Type B pancreatic cell (in vitro differentiated cells): ENCODE measurements around the gene SORD. TPM values are rescaled to one million over a fixed set of nuclear protein-coding genes. Genes with fewer than 3 reads are reported as not detected.

ENCODE experiments used
- DNase-seq: peaks from one replicate; pipeline ENCODE4 v3.0.0; 2021; ENCODE audit warnings: mixed read lengths; ENCODE audit not compliant: unreplicated experiment; ENCODE audit errors: extremely low spot score
- H3K27ac Mint-ChIP-seq: 2 replicates; pipeline ENCODE4 v1.8.0; 2021; ENCODE audit warnings: mild to moderate bottlenecking, mixed read lengths
- H3K27me3 Mint-ChIP-seq: 2 replicates; pipeline ENCODE4 v1.8.0; 2021; ENCODE audit warnings: mixed read lengths
- H3K36me3 Mint-ChIP-seq: 2 replicates; pipeline ENCODE4 v1.8.0; 2021; ENCODE audit warnings: mixed read lengths
- H3K4me1 Mint-ChIP-seq: one replicate; pipeline ENCODE4 v1.8.0; 2021; ENCODE audit warnings: mixed read lengths; ENCODE audit not compliant: unreplicated experiment
- H3K4me3 Mint-ChIP-seq: 2 replicates; pipeline ENCODE4 v1.8.0; 2021; ENCODE audit warnings: mild to moderate bottlenecking, mixed read lengths
- H3K9me3 Mint-ChIP-seq: 2 replicates; pipeline ENCODE4 v1.8.0; 2021; ENCODE audit warnings: mixed read lengths
- CTCF ChIP-seq: fragments of 200-600 bp; sonication (generic); conservative IDR thresholded peaks from 2 replicates; pipeline ENCODE4 v1.5.0; 2021; ENCODE audit warnings: antibody characterized with exemption, mild to moderate bottlenecking
- total RNA-seq: library from RNA; stranded (reverse); gene quantifications from 2 replicates; pipeline ENCODE4 v1.2.1, GENCODE V29; 2021; ENCODE audit warnings: low replicate concordance

SORD gene
- total RNA-seq, 1 donor from 2014 or later, result 58.7 TPM

DNA sequence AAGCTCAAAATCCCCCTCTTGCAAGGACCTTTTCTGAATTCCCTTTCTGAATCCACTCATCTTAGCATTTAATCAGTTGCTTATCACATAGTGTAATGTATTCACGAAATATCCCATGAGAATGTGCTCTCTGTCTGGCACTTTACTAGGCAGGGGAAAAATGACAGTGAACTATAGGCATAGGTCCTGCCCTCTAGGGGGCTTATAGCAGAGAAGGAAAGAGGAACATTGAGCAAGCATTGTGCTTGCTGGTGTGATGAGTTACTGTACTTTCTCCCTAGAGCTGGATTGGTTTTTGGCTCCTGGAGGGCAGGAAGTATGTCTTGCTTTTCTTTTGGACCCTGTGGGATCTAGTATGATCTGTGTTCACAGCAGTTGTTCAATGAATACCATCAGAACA, 64.5 kb downstream of the SORD start:
- Mint-ChIP-seq H3K36me3 (no peaks in the 10 kb centered on the region), H3K4me1 (no peaks in the 10 kb centered on the region), H3K4me3 (no peak overlapping the region), H3K27ac (no peak overlapping the region), H3K9me3 (no peaks in the 10 kb centered on the region), H3K27me3 (peaks cover 43% of the 10 kb centered on the region)
- TF ChIP-seq CTCF, result no peak
- DNase-seq, result no peak

DNA sequence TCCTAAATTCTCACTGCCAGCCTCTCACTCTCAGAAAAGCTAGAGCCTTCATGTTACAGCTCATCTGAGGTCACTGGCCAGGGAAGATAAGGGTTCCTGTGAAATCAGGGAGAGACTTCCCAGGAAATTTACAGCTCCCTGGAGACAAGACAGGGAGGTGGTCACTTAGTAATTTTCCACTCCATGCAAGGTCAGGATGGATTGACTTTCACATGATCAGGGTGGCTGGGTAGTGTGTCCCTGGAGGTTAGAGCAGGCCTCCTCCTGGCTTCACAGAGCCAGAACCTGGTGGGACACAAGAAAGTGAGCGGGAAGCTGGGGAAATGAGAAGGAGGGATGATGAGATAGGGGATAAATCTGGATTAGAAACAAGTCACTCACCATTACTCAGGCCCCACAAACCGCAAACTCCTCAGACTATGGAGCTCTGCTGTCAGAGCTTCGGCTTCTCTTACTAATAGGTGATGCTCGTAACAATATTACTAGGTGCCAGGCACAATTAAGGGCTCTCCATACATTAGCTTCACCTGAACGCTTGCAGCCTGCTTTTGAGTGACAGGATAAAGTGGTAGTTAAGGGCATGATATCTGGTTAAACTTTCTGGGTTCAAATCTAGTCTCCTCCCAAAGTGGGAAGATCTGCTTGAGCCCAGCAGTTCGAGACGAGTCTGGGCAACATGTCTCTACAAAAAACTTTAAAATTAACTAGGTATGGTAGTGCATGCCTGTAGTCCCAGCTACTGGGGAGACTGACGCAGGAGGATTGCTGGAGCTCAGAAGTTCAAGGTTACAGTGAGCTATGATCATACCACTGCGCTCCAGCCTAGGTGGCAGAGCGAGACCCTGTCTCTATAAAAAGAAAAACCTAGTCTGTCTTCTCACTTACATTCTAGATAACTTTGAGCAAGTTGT, 66.1 kb downstream of the SORD start:
- DNase-seq, result no peak
- Mint-ChIP-seq H3K4me1 (no peaks in the 10 kb centered on the region), H3K27me3 (peaks cover 52% of the 10 kb centered on the region), H3K36me3 (no peaks in the 10 kb centered on the region), H3K9me3 (no peaks in the 10 kb centered on the region), H3K4me3 (no peak overlapping the region), H3K27ac (no peak overlapping the region)
- no peak for TF ChIP-seq CTCF

GRCh38 chr15:45089712-45090373, 66.8 kb downstream of the SORD start:
- Mint-ChIP-seq H3K4me1 (no peaks in the 10 kb centered on the region), H3K4me3 (no peak overlapping the region), H3K27me3 (peaks cover 52% of the 10 kb centered on the region), H3K27ac (no peak overlapping the region), H3K36me3 (no peaks in the 10 kb centered on the region), H3K9me3 (no peaks in the 10 kb centered on the region)
- TF ChIP-seq CTCF, result no peak
- no peak for DNase-seq

DNA sequence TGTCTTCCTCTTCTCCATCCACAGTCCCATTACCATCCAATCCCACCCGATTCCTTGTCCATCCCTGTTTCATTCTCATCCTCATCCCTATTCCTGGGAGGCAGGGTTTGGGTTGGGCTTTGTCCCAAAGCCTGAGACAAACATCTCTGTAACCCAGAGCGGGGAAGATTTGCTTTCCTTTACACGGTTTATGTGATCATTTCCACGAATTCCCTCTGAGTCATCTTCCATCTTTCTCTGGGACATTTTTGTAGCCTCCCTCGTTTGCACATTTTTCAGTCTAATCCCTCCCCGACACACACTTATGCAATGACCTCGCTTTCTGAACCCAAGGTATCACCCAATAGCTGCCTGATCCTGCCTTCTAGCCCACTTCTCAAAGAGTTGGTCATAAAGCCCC, 68.2 kb downstream of the SORD start:
- TF ChIP-seq CTCF, result no peak
- Mint-ChIP-seq H3K4me1 (no peaks in the 10 kb centered on the region), H3K27me3 (peaks cover 52% of the 10 kb centered on the region), H3K27ac (no peak overlapping the region), H3K36me3 (no peaks in the 10 kb centered on the region), H3K4me3 (no peak overlapping the region), H3K9me3 (no peaks in the 10 kb centered on the region)
- DNase-seq, result no peak

DNA sequence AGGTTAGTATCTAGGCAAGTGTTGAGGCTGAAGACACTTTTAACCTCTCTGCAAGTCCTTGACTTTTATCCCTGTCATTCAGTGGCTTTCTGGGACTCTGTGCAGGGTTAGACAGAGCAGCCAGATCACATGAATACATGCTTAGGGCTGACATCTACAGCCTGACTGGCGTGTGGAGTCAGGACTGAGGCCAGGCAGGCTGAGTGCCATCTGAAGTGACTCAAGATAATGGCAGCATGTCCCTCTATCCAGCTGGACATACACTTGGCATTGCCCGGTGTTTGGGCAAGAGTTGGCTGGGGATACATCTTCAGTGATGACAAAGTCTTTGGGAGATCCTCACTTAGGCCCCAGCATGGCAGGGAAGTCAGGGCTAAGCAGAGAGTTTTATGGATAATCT, 68.6 kb downstream of the SORD start:
- TF ChIP-seq CTCF, result no peak
- no peak for DNase-seq
- H3K9me3 Mint-ChIP-seq, result no peaks in the 10 kb centered on the region
- H3K36me3 Mint-ChIP-seq, result no peaks in the 10 kb centered on the region
- H3K4me1 Mint-ChIP-seq, result no peaks in the 10 kb centered on the region
- H3K27me3 Mint-ChIP-seq, result peaks cover 52% of the 10 kb centered on the region
- no peak overlapping the region for H3K4me3 Mint-ChIP-seq
- H3K27ac Mint-ChIP-seq, result no peak overlapping the region
